Measurements from ENCODE around the gene SPINK8.

DNA sequence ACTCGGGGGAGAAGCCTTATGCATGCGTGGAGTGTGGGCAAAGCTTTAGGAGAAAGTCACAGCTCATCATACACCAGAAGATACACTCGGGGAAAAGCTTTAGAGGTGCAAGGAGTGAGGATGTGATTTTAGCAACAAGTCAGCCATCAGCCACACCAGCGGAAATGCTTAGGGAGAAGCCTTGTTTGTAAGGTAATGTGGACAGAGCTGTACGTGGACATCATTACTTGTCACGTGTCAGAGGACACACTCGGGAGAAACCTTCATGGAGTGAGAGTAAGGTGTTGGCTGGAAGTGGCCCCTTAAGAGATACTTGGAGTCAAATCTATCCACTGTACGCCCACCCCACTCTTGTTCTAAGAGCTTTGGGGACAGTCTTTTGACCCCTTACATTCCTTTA is 63.9 kb downstream of the SPINK8 start:
- TF ChIP-seq, protein P1, sequence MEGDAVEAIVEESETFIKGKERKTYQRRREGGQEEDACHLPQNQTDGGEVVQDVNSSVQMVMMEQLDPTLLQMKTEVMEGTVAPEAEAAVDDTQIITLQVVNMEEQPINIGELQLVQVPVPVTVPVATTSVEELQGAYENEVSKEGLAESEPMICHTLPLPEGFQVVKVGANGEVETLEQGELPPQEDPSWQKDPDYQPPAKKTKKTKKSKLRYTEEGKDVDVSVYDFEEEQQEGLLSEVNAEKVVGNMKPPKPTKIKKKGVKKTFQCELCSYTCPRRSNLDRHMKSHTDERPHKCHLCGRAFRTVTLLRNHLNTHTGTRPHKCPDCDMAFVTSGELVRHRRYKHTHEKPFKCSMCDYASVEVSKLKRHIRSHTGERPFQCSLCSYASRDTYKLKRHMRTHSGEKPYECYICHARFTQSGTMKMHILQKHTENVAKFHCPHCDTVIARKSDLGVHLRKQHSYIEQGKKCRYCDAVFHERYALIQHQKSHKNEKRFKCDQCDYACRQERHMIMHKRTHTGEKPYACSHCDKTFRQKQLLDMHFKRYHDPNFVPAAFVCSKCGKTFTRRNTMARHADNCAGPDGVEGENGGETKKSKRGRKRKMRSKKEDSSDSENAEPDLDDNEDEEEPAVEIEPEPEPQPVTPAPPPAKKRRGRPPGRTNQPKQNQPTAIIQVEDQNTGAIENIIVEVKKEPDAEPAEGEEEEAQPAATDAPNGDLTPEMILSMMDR (IDR thresholded peaks at IDR 0.05) = no peak
- TF ChIP-seq POLR2AphosphoS5 (IDR thresholded peaks at IDR 0.05) (no peak), POLR2A (IDR thresholded peaks at IDR 0.05) (no peak), EP300 (IDR thresholded peaks at IDR 0.05) (no peak)

All from suprapubic skin (tissue), 4 donors.